ENCODE results near the gene ZNF317. TPM values are rescaled to one million over a fixed set of nuclear protein-coding genes. Genes with fewer than 3 reads are reported as not detected.

ZNF317 gene
- total RNA-seq, 2 experiments from 2014 or later = 26.5 to 37.4 TPM

DNA sequence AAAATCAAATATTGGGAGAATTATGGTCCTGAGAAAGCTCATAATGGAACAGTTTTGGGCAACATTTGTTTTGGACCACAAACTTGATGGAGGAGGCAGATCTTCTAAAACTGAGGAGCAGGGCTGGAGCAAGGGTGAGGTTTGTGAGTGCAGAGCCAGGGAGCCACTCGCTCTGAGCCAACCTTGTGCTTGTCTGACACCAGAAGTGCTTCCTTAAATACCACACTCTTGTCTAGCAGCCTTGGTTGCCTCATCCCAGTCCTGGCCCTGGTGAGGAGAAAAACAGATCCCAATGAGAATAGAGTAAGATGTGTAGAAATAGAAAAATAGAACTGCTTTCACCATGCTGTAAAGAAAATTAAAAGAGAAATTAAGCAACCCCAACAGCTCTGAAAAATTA is 6.7 kb downstream of the ZNF317 start:
- no peak for TF ChIP-seq EZH2phosphoT487 (IDR thresholded peaks at IDR 0.05; ENCODE audit: borderline replicate concordance, low read depth, low read length)
- TF ChIP-seq, protein P1, sequence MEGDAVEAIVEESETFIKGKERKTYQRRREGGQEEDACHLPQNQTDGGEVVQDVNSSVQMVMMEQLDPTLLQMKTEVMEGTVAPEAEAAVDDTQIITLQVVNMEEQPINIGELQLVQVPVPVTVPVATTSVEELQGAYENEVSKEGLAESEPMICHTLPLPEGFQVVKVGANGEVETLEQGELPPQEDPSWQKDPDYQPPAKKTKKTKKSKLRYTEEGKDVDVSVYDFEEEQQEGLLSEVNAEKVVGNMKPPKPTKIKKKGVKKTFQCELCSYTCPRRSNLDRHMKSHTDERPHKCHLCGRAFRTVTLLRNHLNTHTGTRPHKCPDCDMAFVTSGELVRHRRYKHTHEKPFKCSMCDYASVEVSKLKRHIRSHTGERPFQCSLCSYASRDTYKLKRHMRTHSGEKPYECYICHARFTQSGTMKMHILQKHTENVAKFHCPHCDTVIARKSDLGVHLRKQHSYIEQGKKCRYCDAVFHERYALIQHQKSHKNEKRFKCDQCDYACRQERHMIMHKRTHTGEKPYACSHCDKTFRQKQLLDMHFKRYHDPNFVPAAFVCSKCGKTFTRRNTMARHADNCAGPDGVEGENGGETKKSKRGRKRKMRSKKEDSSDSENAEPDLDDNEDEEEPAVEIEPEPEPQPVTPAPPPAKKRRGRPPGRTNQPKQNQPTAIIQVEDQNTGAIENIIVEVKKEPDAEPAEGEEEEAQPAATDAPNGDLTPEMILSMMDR (conservative IDR thresholded peaks at IDR 0.05; ENCODE audit: low read length) = no peak
- H3K27ac ChIP-seq (ENCODE audit: low read depth, low read length, poor library complexity, severe bottlenecking) = no peak overlapping the region
- H3K79me2 ChIP-seq (ENCODE audit: insufficient read depth, low read depth, low read length) = peaks cover 100% of the 10 kb centered on the region
- H3K9me2 ChIP-seq (ENCODE audit: insufficient read depth, low read length) = no peaks in the 10 kb centered on the region
- H4K20me1 ChIP-seq (ENCODE audit: insufficient read depth, low read length) = 0 out of 2 replicates have a peak, but pooled peaks cover 6% of the 10 kb centered on the region
- no peak overlapping the region for H3K4me2 ChIP-seq (ENCODE audit: low read length)
- ChIA-PET CTCF (ENCODE audit: unreplicated experiment) (interaction anchor here (0.6 kb wide), 1 partner anchor 15 kb away, joined by 3 read pairs; no protein-coding TSS in a partner anchor), POLR2A (no interaction called here)
- H3K4me1 ChIP-seq (ENCODE audit: insufficient read depth, low read length, poor library complexity, severe bottlenecking) = peaks cover 2% of the 10 kb centered on the region
- peaks cover 69% of the 10 kb centered on the region for H3K9me3 ChIP-seq (ENCODE audit: low read length)
- H3K36me3 ChIP-seq (ENCODE audit: insufficient read depth, low read length) = peaks cover 98% of the 10 kb centered on the region
- H2AFZ ChIP-seq (ENCODE audit: low read length) = no peak overlapping the region
- H3K4me3 ChIP-seq (ENCODE audit: low read depth, low read length, poor library complexity, severe bottlenecking) = no peak overlapping the region
- DNase-seq (ENCODE audit: low spot score) = no peak
- intact Hi-C loops (cut with micrococcal nuclease; ENCODE audit: unreplicated experiment) = no loop called here
- BruUV-seq (replicated peaks) = no TSS peak

DNA sequence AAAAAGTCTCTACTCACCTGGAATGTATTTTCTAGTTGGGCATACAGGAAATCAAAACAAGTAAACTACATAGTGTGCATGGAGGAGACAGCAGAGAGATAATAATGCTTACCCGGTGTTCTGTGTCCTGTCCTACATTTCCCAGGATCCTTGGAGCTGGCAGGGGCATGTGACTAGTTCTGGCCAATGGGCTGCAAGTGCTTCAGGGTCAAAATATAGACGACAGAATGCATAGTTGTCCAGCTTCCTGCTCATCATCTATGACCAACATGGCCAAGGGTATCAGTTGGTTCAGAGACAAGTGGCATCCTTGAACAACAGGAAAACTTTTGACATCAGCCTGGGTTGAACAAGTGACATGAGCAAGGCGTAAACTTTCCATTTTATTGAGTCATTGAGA is 8.5 kb downstream of the ZNF317 start:
- Histone ChIP-seq H4K20me1 (ENCODE audit: insufficient read depth, low read length) (0 out of 2 replicates have a peak, but pooled peaks cover 6% of the 10 kb centered on the region), H3K4me2 (ENCODE audit: low read length) (no peak overlapping the region), H3K36me3 (ENCODE audit: insufficient read depth, low read length) (peaks cover 98% of the 10 kb centered on the region), H3K9me2 (ENCODE audit: insufficient read depth, low read length) (no peaks in the 10 kb centered on the region), H3K4me1 (ENCODE audit: insufficient read depth, low read length, poor library complexity, severe bottlenecking) (no peaks in the 10 kb centered on the region), H3K27ac (ENCODE audit: low read depth, low read length, poor library complexity, severe bottlenecking) (no peak overlapping the region), H3K79me2 (ENCODE audit: insufficient read depth, low read depth, low read length) (peaks cover 100% of the 10 kb centered on the region), H2AFZ (ENCODE audit: low read length) (no peak overlapping the region), H3K4me3 (ENCODE audit: low read depth, low read length, poor library complexity, severe bottlenecking) (no peak overlapping the region), H3K9me3 (ENCODE audit: low read length) (peaks cover 59% of the 10 kb centered on the region)
- CTCF ChIA-PET (ENCODE audit: unreplicated experiment) = no interaction called here
- intact Hi-C loops (cut with micrococcal nuclease; ENCODE audit: unreplicated experiment) = no loop called here
- TF ChIP-seq EZH2phosphoT487 (IDR thresholded peaks at IDR 0.05; ENCODE audit: borderline replicate concordance, low read depth, low read length) = no peak
- TF ChIP-seq, protein P1 (conservative IDR thresholded peaks at IDR 0.05; ENCODE audit: low read length) = no peak
- POLR2A ChIA-PET = interaction anchor here (0.5 kb wide), 1 partner anchor 22 kb away, joined by 3 read pairs; no protein-coding TSS in a partner anchor
- no TSS peak for BruUV-seq (replicated peaks)
- DNase-seq (ENCODE audit: low spot score) = no peak

DNA sequence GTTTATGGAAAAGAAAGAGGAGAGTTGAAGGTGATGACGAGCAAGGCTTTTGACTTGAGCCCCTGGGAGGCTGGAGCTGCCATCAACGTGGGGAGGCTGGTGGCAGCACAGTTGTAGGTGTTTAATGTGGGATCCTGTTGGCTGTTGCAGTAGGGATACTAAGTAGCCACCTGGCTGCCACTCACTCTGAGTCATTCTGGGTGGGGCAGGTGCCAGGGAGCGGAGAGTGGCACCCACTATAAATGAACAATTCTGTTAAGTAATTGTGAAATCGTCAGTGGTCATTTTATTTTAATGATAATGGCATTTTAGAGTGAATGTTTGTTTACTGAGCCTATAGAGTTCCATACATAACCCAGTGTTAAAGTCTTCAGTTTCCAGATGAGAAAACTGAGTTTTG is 9.8 kb downstream of the ZNF317 start:
- BruUV-seq (replicated peaks) = no TSS peak

More for the DNA sequence above, 9.8 kb downstream of the ZNF317 start:
- no peak overlapping the region for H3K4me2 ChIP-seq (ENCODE audit: low read length)
- H3K36me3 ChIP-seq (ENCODE audit: insufficient read depth, low read length) = peaks cover 98% of the 10 kb centered on the region
- H3K9me3 ChIP-seq (ENCODE audit: low read length) = peaks cover 60% of the 10 kb centered on the region
- no peaks in the 10 kb centered on the region for H3K9me2 ChIP-seq (ENCODE audit: insufficient read depth, low read length)
- CTCF ChIA-PET (ENCODE audit: unreplicated experiment) = no interaction called here
- no peak for TF ChIP-seq EZH2phosphoT487 (IDR thresholded peaks at IDR 0.05; ENCODE audit: borderline replicate concordance, low read depth, low read length)
- TF ChIP-seq, protein P1 (conservative IDR thresholded peaks at IDR 0.05; ENCODE audit: low read length) = no peak
- no peaks in the 10 kb centered on the region for H4K20me1 ChIP-seq (ENCODE audit: insufficient read depth, low read length)
- no peak overlapping the region for H3K4me3 ChIP-seq (ENCODE audit: low read depth, low read length, poor library complexity, severe bottlenecking)
- H3K79me2 ChIP-seq (ENCODE audit: insufficient read depth, low read depth, low read length) = peaks cover 100% of the 10 kb centered on the region
- POLR2A ChIA-PET = no interaction called here
- H3K27ac ChIP-seq (ENCODE audit: low read depth, low read length, poor library complexity, severe bottlenecking) = no peak overlapping the region
- H2AFZ ChIP-seq (ENCODE audit: low read length) = no peak overlapping the region
- no peaks in the 10 kb centered on the region for H3K4me1 ChIP-seq (ENCODE audit: insufficient read depth, low read length, poor library complexity, severe bottlenecking)
- intact Hi-C loops (cut with micrococcal nuclease; ENCODE audit: unreplicated experiment) = no loop called here
- DNase-seq (ENCODE audit: low spot score) = no peak
